A549 (cell line): ENCODE data around the gene C11orf21.

Experiments used
- BHLHE40 ChIP-seq: IDR thresholded peaks from 2 replicates; pipeline ENCODE4 v1.6.1; 2012; ENCODE audit warnings: low read depth, low read length, inconsistent platforms
- CTCF ChIP-seq: fragments of >200 bp; sonication (Bioruptor Twin); formaldehyde crosslinking; IDR thresholded peaks from 3 replicates; pipeline ENCODE4 v1.5.1; 2016
- EP300 ChIP-seq, 2 experiments: fragments of >200 bp; sonication (Bioruptor Twin); formaldehyde crosslinking; IDR thresholded peaks; 2 replicates in 1 of 2; 3 replicates in 1 of 2; pipeline ENCODE4 v1.6.1; 2016 to 2017
- KDM5A ChIP-seq: fragments of 200-600 bp; sonication (generic); IDR thresholded peaks from 2 replicates; pipeline ENCODE4 v1.6.1; 2016; ENCODE audit warnings: antibody characterized with exemption, mild to moderate bottlenecking
- POLR2A ChIP-seq: IDR thresholded peaks from 2 replicates; pipeline ENCODE4 v1.6.1; 2012; ENCODE audit warnings: mild to moderate bottlenecking, low read length
- RNF2 ChIP-seq: fragments of 200-600 bp; sonication (generic); IDR thresholded peaks from 2 replicates; pipeline ENCODE4 v1.6.1; 2016; ENCODE audit warnings: low read depth, mild to moderate bottlenecking, antibody characterized with exemption, moderate library complexity, borderline replicate concordance
- SMC3 ChIP-seq: fragments of >200 bp; sonication (Bioruptor Twin); formaldehyde crosslinking; IDR thresholded peaks from 3 replicates; pipeline ENCODE4 v1.6.1; 2018; ENCODE audit warnings: inconsistent platforms
- TF ChIP-seq, protein P1 (sequence below): IDR thresholded peaks from 2 replicates; pipeline ENCODE4 v1.6.1; 2012

- TF ChIP-seq CTCF (no peak), SMC3 (no peak), EP300 (IDR thresholded peaks at IDR 0.05) (no peak), POLR2A (no peak), RNF2 (no peak), KDM5A (no peak), BHLHE40 (no peak)
- TF ChIP-seq, protein P1, sequence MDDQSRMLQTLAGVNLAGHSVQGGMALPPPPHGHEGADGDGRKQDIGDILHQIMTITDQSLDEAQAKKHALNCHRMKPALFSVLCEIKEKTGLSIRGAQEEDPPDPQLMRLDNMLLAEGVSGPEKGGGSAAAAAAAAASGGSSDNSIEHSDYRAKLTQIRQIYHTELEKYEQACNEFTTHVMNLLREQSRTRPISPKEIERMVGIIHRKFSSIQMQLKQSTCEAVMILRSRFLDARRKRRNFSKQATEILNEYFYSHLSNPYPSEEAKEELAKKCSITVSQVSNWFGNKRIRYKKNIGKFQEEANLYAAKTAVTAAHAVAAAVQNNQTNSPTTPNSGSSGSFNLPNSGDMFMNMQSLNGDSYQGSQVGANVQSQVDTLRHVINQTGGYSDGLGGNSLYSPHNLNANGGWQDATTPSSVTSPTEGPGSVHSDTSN = no peak
These were observed 41.3 kb upstream of the C11orf21 start for GRCh38 chr11:2342981-2343380.
